Measurements from ENCODE around the gene APMAP. TPM values are rescaled to one million over a fixed set of nuclear protein-coding genes. Genes with fewer than 3 reads are reported as not detected.
A peak's percentile ranks its signal among the peaks of the same experiment; 100 is the strongest.
"Not testable (repeated sequence)": the region's sequence is repeated elsewhere in the genome, so short reads cannot be mapped to it uniquely, and the experiment has no call there.

Gene APMAP
- total and polyA plus RNA-seq, 2 experiments from 2014 or later = 50.4 to 90.2 TPM

GRCh38 chr20:25005661-25006060 is 13.1 kb upstream of the APMAP start:
- no peak for DNase-seq (ENCODE audit: low read depth in 1 of 2, low spot score in 1 of 2)
- H3K4me1 ChIP-seq (ENCODE audit: low read depth) = no peaks in the 10 kb centered on the region
- no peak for TF ChIP-seq CTCF (IDR thresholded peaks at IDR 0.05; ENCODE audit: low read depth, low read length)
- no peak overlapping the region for H3K4me3 ChIP-seq
- no peak overlapping the region for H3K27ac ChIP-seq
- H3K36me3 ChIP-seq = no peaks in the 10 kb centered on the region
- H3K27me3 ChIP-seq = peaks cover under 1% of the 10 kb centered on the region
- no peaks in the 10 kb centered on the region for H3K9me3 ChIP-seq (ENCODE audit: low read depth)

GRCh38 chr20:25005220-25005619 is 12.7 kb upstream of the APMAP start:
- H3K4me1 ChIP-seq (ENCODE audit: low read depth) = no peaks in the 10 kb centered on the region
- no peaks in the 10 kb centered on the region for H3K9me3 ChIP-seq (ENCODE audit: low read depth)
- H3K36me3 ChIP-seq = no peaks in the 10 kb centered on the region
- peak in 1 of 2 donors; percentile 28 for DNase-seq (ENCODE audit: low read depth in 1 of 2, low spot score in 1 of 2)
- H3K27me3 ChIP-seq = peaks cover 5% of the 10 kb centered on the region
- TF ChIP-seq CTCF (IDR thresholded peaks at IDR 0.05; ENCODE audit: low read depth, low read length) = no peak
- H3K4me3 ChIP-seq = no peak overlapping the region
- H3K27ac ChIP-seq = no peak overlapping the region

- Histone ChIP-seq H3K9me3 (ENCODE audit: low read depth) (no peaks in the 10 kb centered on the region), H3K36me3 (no peaks in the 10 kb centered on the region), H3K4me1 (ENCODE audit: low read depth) (no peaks in the 10 kb centered on the region), H3K27me3 (peaks cover 27% of the 10 kb centered on the region), H3K4me3 (no peak overlapping the region), H3K27ac (no peak overlapping the region)
- no peak for TF ChIP-seq CTCF (IDR thresholded peaks at IDR 0.05; ENCODE audit: low read depth, low read length)
- no peak for DNase-seq (ENCODE audit: low read depth in 1 of 2, low spot score in 1 of 2)
Observed at GRCh38 chr20:25003002-25003401, 10.5 kb upstream of the APMAP start.

GRCh38 chr20:25001323-25001722 is 8.8 kb upstream of the APMAP start:
- H3K4me1 ChIP-seq (ENCODE audit: low read depth); H3K9me3 ChIP-seq (ENCODE audit: low read depth); DNase-seq (ENCODE audit: low read depth in 1 of 2, low spot score in 1 of 2); H3K4me3 ChIP-seq; H3K36me3 ChIP-seq; H3K27ac ChIP-seq: not testable (repeated sequence)
- peaks cover 42% of the 10 kb centered on the region for H3K27me3 ChIP-seq

GRCh38 chr20:25000268-25000801 is 7.8 kb upstream of the APMAP start:
- DNase-seq (ENCODE audit: low read depth in 1 of 2, low spot score in 1 of 2) = peak in 1 of 2 donors; percentile 88
- H3K36me3 ChIP-seq = no peaks in the 10 kb centered on the region
- H3K27me3 ChIP-seq = peaks cover 42% of the 10 kb centered on the region
- no peaks in the 10 kb centered on the region for H3K4me1 ChIP-seq (ENCODE audit: low read depth)
- no peak overlapping the region for H3K27ac ChIP-seq
- no peak overlapping the region for H3K4me3 ChIP-seq
- peak; percentile 3 for TF ChIP-seq CTCF (IDR thresholded peaks at IDR 0.05; ENCODE audit: low read depth, low read length)
- no peaks in the 10 kb centered on the region for H3K9me3 ChIP-seq (ENCODE audit: low read depth)

- H3K9me3 ChIP-seq (ENCODE audit: low read depth) = no peaks in the 10 kb centered on the region
- no peak overlapping the region for H3K27ac ChIP-seq
- H3K27me3 ChIP-seq = peaks cover 42% of the 10 kb centered on the region
- no peaks in the 10 kb centered on the region for H3K36me3 ChIP-seq
- no peak overlapping the region for H3K4me3 ChIP-seq
- H3K4me1 ChIP-seq (ENCODE audit: low read depth) = no peaks in the 10 kb centered on the region
- DNase-seq (ENCODE audit: low read depth in 1 of 2, low spot score in 1 of 2) = no peak
- no peak for TF ChIP-seq CTCF (IDR thresholded peaks at IDR 0.05; ENCODE audit: low read depth, low read length)
Observed at GRCh38 chr20:24999568-24999967, 7.0 kb upstream of the APMAP start.
